CD4-positive, CD25-positive, alpha-beta regulatory T cell (primary cell): ENCODE measurements around the gene NR3C1. TPM values are rescaled to one million over a fixed set of nuclear protein-coding genes. Genes with fewer than 3 reads are reported as not detected.

Experiments
- ATAC-seq, 2 donors: fragments of 150-1000 bp; cut with Tn5 transposase; one replicate each; pipeline ENCODE4 v1.10.0; 2021; ENCODE audit warnings: low read depth in 2 of 2, moderate number of reproducible peaks in 2 of 2, moderate library complexity in 1 of 2
- DNase-seq, 3 donors: peaks; one replicate each; pipeline versions ENCODE4 v3.0.0 to v3.0.0-alpha.2; 2012 to 2022; ENCODE audit warnings: mixed read lengths in 1 of 3
- H3K27ac ChIP-seq: one replicate; pipeline ENCODE4 v1.7.0; 2013; ENCODE audit warnings: mild to moderate bottlenecking, low read length; ENCODE audit not compliant: insufficient read depth, poor library complexity, severe bottlenecking
- H3K27me3 ChIP-seq: one replicate; pipeline ENCODE4 v1.7.0; 2013; ENCODE audit warnings: low read length; ENCODE audit not compliant: control insufficient read depth, insufficient read depth
- H3K36me3 ChIP-seq: one replicate; pipeline ENCODE4 v1.7.0; 2013; ENCODE audit warnings: mild to moderate bottlenecking, low read length, moderate library complexity; ENCODE audit not compliant: control insufficient read depth, insufficient read depth
- H3K4me1 ChIP-seq: 2 replicates; pipeline ENCODE4 v1.7.0; 2013; ENCODE audit warnings: mild to moderate bottlenecking, low read length; ENCODE audit not compliant: insufficient read depth, control insufficient read depth, poor library complexity, severe bottlenecking
- H3K4me3 ChIP-seq: one replicate; pipeline ENCODE4 v1.7.0; 2013; ENCODE audit warnings: low read depth, mild to moderate bottlenecking, low read length, moderate library complexity
- H3K9me3 ChIP-seq, 2 experiments: 1 replicate in 1 of 2; 2 replicates in 1 of 2; pipeline ENCODE4 v1.7.0; 2013; ENCODE audit warnings: low read length in 2 of 2, mild to moderate bottlenecking in 1 of 2, moderate library complexity in 1 of 2; ENCODE audit not compliant: control insufficient read depth in 2 of 2
- H3K27ac Mint-ChIP-seq, 3 donors: one replicate each; pipeline ENCODE4 v1.8.0; 2020 to 2022; ENCODE audit warnings: mild to moderate bottlenecking in 3 of 3, mixed read lengths in 3 of 3, moderate library complexity in 2 of 3
- H3K27me3 Mint-ChIP-seq: one replicate; pipeline ENCODE4 v1.8.0; 2022; ENCODE audit warnings: mild to moderate bottlenecking, mixed read lengths
- H3K36me3 Mint-ChIP-seq: one replicate; pipeline ENCODE4 v1.8.0; 2020; ENCODE audit warnings: mixed read lengths
- H3K4me1 Mint-ChIP-seq, 4 donors: one replicate each; pipeline ENCODE4 v1.8.0; 2020 to 2022; ENCODE audit warnings: mixed read lengths in 4 of 4, mild to moderate bottlenecking in 1 of 4
- H3K4me3 Mint-ChIP-seq, 4 donors: one replicate each; pipeline ENCODE4 v1.8.0; 2020 to 2022; ENCODE audit warnings: mild to moderate bottlenecking in 4 of 4, mixed read lengths in 4 of 4, moderate library complexity in 3 of 4
- H3K9me3 Mint-ChIP-seq, 7 donors: one replicate each; pipeline ENCODE4 v1.8.0; 2020 to 2022; ENCODE audit warnings: mixed read lengths in 7 of 7, mild to moderate bottlenecking in 3 of 7, moderate library complexity in 2 of 7
- polyA plus RNA-seq, 4 donors: library from polyadenylated mRNA; unstranded; fragments of 300-500 nt; fragmentation: Illumina TruSeq; gene quantifications; one replicate each; pipeline ENCODE4 v1.2.3, GENCODE V29; 2021
- total RNA-seq: library from RNA; stranded (reverse); gene quantifications from one replicate; pipeline ENCODE4 v1.2.3, GENCODE V29; 2022

NR3C1 gene
- total and polyA plus RNA-seq, 5 donors from 2014 or later, result 62.5 to 154 (median 75.1) TPM

DNA sequence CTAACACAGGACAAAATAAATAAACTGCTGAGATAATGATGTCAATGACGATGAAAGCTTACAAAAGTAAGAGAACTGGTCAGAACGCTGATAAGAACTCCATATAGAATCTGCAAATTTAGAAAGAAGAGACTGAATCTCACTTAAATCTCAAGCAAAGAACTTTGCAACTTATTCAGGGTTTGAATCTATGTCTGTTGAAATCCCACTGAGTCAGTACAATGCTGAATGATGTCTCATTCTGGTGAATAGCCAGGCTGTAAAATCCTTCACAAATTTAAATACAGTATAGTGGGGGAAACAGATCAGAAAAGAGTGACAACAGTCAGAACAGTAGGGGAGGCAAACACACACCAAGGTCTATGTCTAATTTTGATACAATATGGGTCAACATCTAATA lies 38.9 kb upstream of the NR3C1 start:
- Mint-ChIP-seq H3K27me3 (peaks cover 4% of the 10 kb centered on the region), H3K9me3 (peaks cover 0 to 4% (median 0%) of the 10 kb centered on the region in 7 donors), H3K4me3 (no peak overlapping the region), H3K27ac (no peak overlapping the region), H3K36me3 (no peaks in the 10 kb centered on the region), H3K4me1 (peaks cover 4 to 13% (median 9%) of the 10 kb centered on the region in 4 donors)
- Histone ChIP-seq H3K4me1 (peaks cover 3% of the 10 kb centered on the region), H3K36me3 (no peaks in the 10 kb centered on the region), H3K27ac (no peak overlapping the region), H3K27me3 (no peaks in the 10 kb centered on the region), H3K4me3 (no peak overlapping the region), H3K9me3 (no peaks in the 10 kb centered on the region)
- no peak for ATAC-seq
- DNase-seq, result no peak

DNA sequence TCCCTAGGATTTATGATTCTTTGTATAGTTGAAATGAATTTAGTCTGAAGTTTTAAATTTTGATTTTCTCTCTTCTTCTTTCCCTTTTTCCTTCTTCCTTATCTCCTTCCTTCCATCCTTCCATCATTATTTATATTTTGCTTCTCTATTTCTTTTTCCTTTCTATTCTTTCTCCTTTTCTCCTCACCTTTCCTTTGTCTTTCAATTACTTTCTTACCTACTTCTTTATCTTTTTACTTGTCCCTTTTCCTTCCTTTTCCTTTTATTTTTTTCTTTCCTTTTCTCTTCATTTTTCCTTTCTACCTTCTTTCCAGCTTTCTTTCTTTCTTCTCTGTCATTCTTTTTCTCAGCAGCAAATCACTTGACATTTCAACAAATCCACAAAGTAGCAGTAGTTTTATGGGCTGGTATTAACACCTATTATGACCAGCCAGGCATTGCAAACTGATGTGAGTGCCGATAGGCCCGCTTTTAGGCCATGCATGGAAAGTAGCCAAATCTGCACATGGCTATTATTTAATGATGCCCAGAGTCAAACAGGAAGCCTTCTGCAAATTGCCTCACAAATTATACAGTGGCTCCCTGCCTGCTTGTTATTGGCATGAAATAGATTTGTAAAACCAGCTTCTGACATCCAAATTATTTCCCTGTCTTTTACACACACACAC lies 37.1 kb upstream of the NR3C1 start:
- H3K27me3 ChIP-seq, result no peaks in the 10 kb centered on the region
- H3K27ac ChIP-seq, result no peak overlapping the region
- Mint-ChIP-seq H3K9me3 (peaks cover 0 to 4% (median 0%) of the 10 kb centered on the region in 7 donors), H3K4me1 (peaks cover 1 to 25% (median 15%) of the 10 kb centered on the region in 4 donors), H3K36me3 (no peaks in the 10 kb centered on the region), H3K27me3 (peaks cover 4% of the 10 kb centered on the region), H3K27ac (peak overlapping the region in 1 of 3 donors; percentile 12), H3K4me3 (no peak overlapping the region)
- no peaks in the 10 kb centered on the region for H3K9me3 ChIP-seq
- H3K36me3 ChIP-seq, result no peaks in the 10 kb centered on the region
- peaks cover 4% of the 10 kb centered on the region for H3K4me1 ChIP-seq
- ATAC-seq (no peak), DNase-seq (no peak)
- no peak overlapping the region for H3K4me3 ChIP-seq

DNA sequence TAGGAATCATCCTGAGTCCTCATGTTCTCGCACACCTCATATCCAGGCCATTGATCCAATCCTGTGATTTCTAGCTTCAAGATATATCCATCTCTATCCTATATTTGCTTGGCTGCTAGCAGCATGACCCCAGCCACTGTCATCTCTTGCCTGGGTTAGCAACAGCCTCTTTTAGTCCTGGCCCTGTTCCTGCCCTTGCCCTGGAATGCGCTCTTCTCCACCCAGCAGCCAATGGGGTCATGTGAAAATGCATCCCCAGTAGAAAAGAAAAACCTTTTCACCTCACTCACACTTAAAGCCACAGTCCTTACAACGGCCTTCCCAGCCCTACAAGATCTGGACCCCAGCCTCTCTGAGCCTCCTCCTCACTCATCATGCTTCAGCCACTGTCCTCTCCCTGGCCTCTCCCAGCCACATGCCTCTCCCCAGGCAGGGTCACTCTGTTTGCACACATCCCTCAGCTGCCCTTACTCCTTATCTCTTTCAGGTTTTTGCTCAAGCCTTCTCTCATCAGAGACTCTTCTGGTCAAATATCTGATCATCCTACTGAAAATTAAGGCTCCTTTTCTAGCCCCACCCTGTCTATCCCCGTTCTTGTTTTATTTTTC lies 34.3 kb upstream of the NR3C1 start:
- Histone ChIP-seq H3K27ac (no peak overlapping the region), H3K4me1 (peaks cover 26% of the 10 kb centered on the region), H3K9me3 (no peaks in the 10 kb centered on the region), H3K36me3 (no peaks in the 10 kb centered on the region), H3K4me3 (no peak overlapping the region), H3K27me3 (no peaks in the 10 kb centered on the region)
- Mint-ChIP-seq H3K27ac (peak overlapping the region in 1 of 3 donors; percentile 90), H3K36me3 (no peaks in the 10 kb centered on the region), H3K4me3 (no peak overlapping the region), H3K9me3 (peaks cover 0 to 4% (median 0%) of the 10 kb centered on the region in 7 donors), H3K27me3 (peaks cover 8% of the 10 kb centered on the region), H3K4me1 (peaks cover 20 to 47% (median 36%) of the 10 kb centered on the region in 4 donors)
- ATAC-seq (no peak), DNase-seq (no peak)

DNA sequence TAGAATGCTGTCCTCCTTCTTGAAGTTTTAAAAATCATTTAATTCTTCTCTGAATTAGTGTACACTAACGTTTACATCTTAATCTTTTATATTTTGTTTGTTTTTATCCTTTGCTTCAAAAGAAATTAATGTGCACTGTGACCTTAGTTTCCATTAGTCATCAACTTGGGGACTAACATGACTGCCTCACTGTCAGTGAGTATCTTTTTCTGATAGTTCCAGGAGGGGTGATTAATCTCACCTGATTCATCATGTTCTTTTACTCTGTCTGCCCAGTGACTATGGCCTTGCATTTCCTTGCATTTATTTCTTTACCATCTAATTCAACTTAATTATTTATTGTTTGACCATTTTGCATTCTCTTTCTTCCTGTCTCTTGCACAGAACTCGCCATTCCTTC lies 33.4 kb upstream of the NR3C1 start:
- H3K4me3 ChIP-seq, result no peak overlapping the region
- no peaks in the 10 kb centered on the region for H3K27me3 ChIP-seq
- Mint-ChIP-seq H3K36me3 (no peaks in the 10 kb centered on the region), H3K9me3 (peaks cover 0 to 4% (median 0%) of the 10 kb centered on the region in 7 donors), H3K27ac (peak overlapping the region in 2 of 3 donors; percentile 57 to 76), H3K27me3 (peaks cover 4% of the 10 kb centered on the region), H3K4me3 (peak overlapping the region in 2 of 4 donors; percentile 7 to 40), H3K4me1 (peaks cover 20 to 54% (median 37%) of the 10 kb centered on the region in 4 donors)
- peaks cover 28% of the 10 kb centered on the region for H3K4me1 ChIP-seq
- no peak overlapping the region for H3K27ac ChIP-seq
- DNase-seq (no peak), ATAC-seq (peak; percentile 33 to 49)
- H3K9me3 ChIP-seq, result no peaks in the 10 kb centered on the region
- H3K36me3 ChIP-seq, result no peaks in the 10 kb centered on the region

DNA sequence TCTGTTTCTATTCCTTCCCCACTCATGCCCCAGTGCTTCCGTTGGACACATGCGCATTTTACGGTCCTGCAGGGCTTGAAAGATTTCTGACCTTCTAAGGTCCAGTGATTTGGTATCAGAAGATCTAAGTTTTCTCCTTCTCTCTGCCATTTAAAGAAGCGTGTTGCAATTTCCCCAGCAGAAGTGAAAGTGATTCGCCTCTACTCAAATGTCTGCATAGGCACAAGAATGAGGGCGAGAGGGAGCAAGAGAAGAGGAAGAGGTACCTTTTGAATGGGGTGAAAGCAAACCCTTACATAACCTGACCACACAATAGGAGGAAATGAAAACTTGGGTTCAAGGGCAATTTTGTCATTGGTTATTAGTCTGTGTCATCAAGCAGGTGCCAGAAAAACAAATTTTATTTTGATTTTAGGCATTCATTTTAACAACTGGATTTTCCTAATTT lies 31.7 kb upstream of the NR3C1 start:
- H3K27me3 ChIP-seq, result no peaks in the 10 kb centered on the region
- H3K9me3 Mint-ChIP-seq, result peaks cover 0 to 3% (median 0%) of the 10 kb centered on the region in 7 donors
- DNase-seq, result peak in 2 of 3 donors; percentile 53 to 72
- H3K4me3 ChIP-seq, result peak overlapping the region; percentile 88
- ATAC-seq, result peak; percentile 57
- H3K9me3 ChIP-seq, result no peaks in the 10 kb centered on the region
- H3K27ac Mint-ChIP-seq, result peak overlapping the region; percentile 95 to 99 (median 95)
- peaks cover 31% of the 10 kb centered on the region for H3K4me1 ChIP-seq
- H3K27ac ChIP-seq, result peak overlapping the region; percentile 75
- H3K4me3 Mint-ChIP-seq, result peak overlapping the region; percentile 89 to 96 (median 92)
- no peaks in the 10 kb centered on the region for H3K36me3 Mint-ChIP-seq
- H3K4me1 Mint-ChIP-seq, result peaks cover 25 to 64% (median 39%) of the 10 kb centered on the region in 4 donors
- no peaks in the 10 kb centered on the region for H3K36me3 ChIP-seq
- H3K27me3 Mint-ChIP-seq, result peaks cover 4% of the 10 kb centered on the region

DNA sequence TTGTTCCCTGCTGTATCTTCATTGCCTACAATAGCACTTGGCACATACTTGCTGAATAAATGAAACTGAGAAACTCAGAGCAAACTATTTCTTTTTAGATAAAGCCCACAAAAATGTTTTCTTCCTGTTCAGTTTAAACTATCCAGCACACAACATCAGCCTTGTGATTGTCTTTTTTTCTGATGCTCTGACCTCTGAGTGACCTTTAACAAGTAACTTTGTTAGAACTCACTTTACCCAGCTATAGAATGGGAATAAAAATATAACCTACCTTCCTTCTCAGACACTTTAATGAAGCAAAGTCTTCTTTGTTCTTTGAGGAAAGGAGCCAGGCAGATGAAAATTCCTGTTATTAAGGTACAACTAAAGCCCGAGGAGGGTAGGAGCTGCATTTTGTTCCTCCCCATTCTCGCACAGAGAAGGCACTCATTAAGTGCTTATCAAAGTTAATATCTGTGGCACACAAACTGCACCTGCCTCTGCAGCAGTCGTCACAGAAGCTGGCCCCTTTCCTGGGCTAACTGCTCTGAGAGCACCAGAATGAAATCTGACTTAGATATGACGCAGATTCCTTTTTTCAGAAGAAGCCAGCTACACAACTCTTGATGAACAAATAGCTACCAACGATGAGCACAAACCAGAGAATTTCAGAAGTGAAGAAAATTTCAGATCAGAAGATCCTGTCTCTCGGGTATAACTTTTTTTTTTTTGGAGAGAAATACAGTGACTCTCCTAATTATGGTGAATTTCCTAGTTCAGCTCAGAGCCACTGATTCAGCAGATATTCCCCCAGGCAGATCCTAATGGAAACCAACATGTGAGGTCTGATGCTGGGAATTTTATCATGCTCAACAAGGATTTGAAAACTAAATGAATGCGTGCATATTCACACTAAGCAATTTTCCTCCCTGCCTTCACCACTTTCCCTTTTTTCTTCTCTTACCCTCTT lies 31.0 kb upstream of the NR3C1 start:
- H3K4me3 ChIP-seq, result peak overlapping the region; percentile 88

DNA sequence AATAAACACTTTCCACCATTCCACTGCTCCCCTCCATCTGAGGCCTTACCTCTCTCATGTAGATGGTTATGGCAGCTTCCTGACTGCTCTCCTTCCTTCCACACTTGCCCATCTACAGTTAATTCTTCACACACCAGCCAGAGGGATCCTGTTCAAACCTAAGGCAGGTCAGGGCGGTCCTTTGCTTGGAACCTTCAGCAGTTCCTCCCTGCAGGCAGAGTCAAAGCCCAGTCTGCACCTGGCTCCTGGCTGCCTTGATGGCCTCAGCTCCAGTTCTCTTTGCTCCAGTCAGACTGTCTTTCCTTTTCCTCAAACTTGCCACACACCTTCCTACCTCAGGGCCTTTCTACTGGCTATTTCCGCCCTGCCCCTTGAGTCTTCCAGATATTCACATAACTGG lies 30.2 kb upstream of the NR3C1 start:
- Mint-ChIP-seq H3K27ac (peak overlapping the region; percentile 95 to 99 (median 95)), H3K27me3 (peaks cover 4% of the 10 kb centered on the region), H3K9me3 (peaks cover 0 to 3% (median 0%) of the 10 kb centered on the region in 7 donors), H3K36me3 (no peaks in the 10 kb centered on the region), H3K4me3 (peak overlapping the region; percentile 89 to 96 (median 92)), H3K4me1 (peaks cover 25 to 64% (median 41%) of the 10 kb centered on the region in 4 donors)
- Histone ChIP-seq H3K36me3 (no peaks in the 10 kb centered on the region), H3K4me3 (peak overlapping the region; percentile 88), H3K9me3 (no peaks in the 10 kb centered on the region), H3K27ac (peak overlapping the region; percentile 75), H3K4me1 (peaks cover 31% of the 10 kb centered on the region), H3K27me3 (no peaks in the 10 kb centered on the region)
- ATAC-seq (no peak), DNase-seq (no peak)

More for the DNA sequence above, 31.0 kb upstream of the NR3C1 start:
- Mint-ChIP-seq H3K27ac (peak overlapping the region; percentile 95 to 99 (median 95)), H3K27me3 (peaks cover 4% of the 10 kb centered on the region), H3K9me3 (peaks cover 0 to 3% (median 0%) of the 10 kb centered on the region in 7 donors), H3K36me3 (no peaks in the 10 kb centered on the region), H3K4me1 (peaks cover 25 to 64% (median 39%) of the 10 kb centered on the region in 4 donors), H3K4me3 (peak overlapping the region; percentile 89 to 96 (median 92))
- no peaks in the 10 kb centered on the region for H3K9me3 ChIP-seq
- peak overlapping the region; percentile 75 for H3K27ac ChIP-seq
- H3K27me3 ChIP-seq, result no peaks in the 10 kb centered on the region
- ATAC-seq, result peak; percentile 68 to 81
- peak; percentile 25 to 74 (median 40) for DNase-seq
- peaks cover 31% of the 10 kb centered on the region for H3K4me1 ChIP-seq
- no peaks in the 10 kb centered on the region for H3K36me3 ChIP-seq
